ENCODE results near the gene MLLT3.

Gene MLLT3

GRCh38 chr9:20419533-20419932, 202.8 kb downstream of the MLLT3 start:
- no peak overlapping the region for H3K4me3 Mint-ChIP-seq
- H3K27ac Mint-ChIP-seq, result no peak overlapping the region
- H3K4me1 Mint-ChIP-seq, result peaks cover 9% of the 10 kb centered on the region
- H3K36me3 Mint-ChIP-seq (ENCODE audit: low read depth), result no peaks in the 10 kb centered on the region
- no peaks in the 10 kb centered on the region for H3K9me3 Mint-ChIP-seq
- no peaks in the 10 kb centered on the region for H3K27me3 Mint-ChIP-seq (ENCODE audit: low read depth)
- no peak for TF ChIP-seq CTCF (IDR thresholded peaks at IDR 0.05; ENCODE audit: unreplicated experiment in 3 of 3)

- Mint-ChIP-seq H3K4me1 (peaks cover 9% of the 10 kb centered on the region), H3K4me3 (no peak overlapping the region), H3K36me3 (ENCODE audit: low read depth) (peaks cover 5% of the 10 kb centered on the region), H3K27me3 (ENCODE audit: low read depth) (no peaks in the 10 kb centered on the region), H3K9me3 (no peaks in the 10 kb centered on the region), H3K27ac (no peak overlapping the region)
- no peak for TF ChIP-seq CTCF (IDR thresholded peaks at IDR 0.05; ENCODE audit: unreplicated experiment in 3 of 3)
Measured at GRCh38 chr9:20418485-20418884, 203.8 kb downstream of the MLLT3 start.

DNA sequence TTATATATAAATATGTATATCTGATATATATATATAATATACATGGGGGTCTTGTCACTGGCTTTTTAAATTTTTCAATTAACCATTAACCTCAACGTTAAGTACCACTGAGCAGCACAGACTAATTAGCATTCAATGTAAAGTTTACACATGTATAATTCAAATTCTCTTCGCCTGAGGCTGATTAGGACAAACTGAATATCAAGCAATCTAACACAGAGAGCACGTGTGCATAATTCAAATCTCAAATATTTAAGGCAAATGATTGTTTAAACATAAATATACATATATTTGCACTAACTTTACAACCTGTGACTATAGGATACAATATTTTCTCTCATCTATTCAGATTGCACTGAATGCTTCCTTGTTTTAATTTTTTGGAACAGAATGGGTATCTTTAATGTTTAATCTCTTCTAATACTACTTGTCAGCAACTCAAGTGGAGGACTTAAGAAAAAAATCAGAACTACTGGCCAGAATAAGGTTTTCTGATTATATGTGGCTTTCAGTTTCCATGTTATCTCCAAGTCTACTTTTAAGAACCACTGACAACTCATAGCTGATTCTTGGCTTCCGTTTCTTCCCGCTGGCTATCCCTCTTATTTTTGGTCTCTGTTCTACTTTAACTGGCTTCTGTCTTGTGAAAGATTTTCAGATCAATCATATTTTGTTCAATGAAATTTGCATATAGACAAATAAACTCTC, 204.8 kb downstream of the MLLT3 start:
- Mint-ChIP-seq H3K4me1 (peaks cover 9% of the 10 kb centered on the region), H3K9me3 (no peaks in the 10 kb centered on the region), H3K27ac (no peak overlapping the region), H3K4me3 (no peak overlapping the region), H3K36me3 (ENCODE audit: low read depth) (peaks cover 13% of the 10 kb centered on the region), H3K27me3 (ENCODE audit: low read depth) (no peaks in the 10 kb centered on the region)
- no peak for TF ChIP-seq CTCF (IDR thresholded peaks at IDR 0.05; ENCODE audit: unreplicated experiment in 3 of 3)

DNA sequence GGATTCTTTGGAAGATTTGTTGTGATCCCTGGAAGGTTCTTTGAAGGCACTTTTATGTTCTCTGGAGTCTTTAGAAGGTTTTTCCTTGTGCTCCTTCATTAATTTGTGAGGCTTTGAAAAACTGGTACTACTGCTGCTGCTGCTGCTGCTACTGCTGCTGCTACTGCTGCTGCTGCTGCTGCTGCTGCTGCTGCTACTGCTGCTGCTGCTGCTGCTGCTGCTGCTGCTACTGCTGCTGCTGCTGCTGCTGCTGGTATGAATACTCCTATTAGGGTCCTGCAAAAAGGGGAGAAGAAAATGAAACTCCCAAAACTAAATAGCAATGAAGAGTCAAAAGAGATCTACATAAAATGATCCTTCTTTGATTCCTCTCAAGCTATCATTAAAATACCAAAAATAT, 208.1 kb downstream of the MLLT3 start:
- Mint-ChIP-seq H3K4me1 (peaks cover 6% of the 10 kb centered on the region), H3K27ac (no peak overlapping the region), H3K4me3 (no peak overlapping the region), H3K9me3 (no peaks in the 10 kb centered on the region), H3K27me3 (ENCODE audit: low read depth) (no peaks in the 10 kb centered on the region), H3K36me3 (ENCODE audit: low read depth) (peaks cover 20% of the 10 kb centered on the region)
- no peak for TF ChIP-seq CTCF (IDR thresholded peaks at IDR 0.05; ENCODE audit: unreplicated experiment in 3 of 3)

DNA sequence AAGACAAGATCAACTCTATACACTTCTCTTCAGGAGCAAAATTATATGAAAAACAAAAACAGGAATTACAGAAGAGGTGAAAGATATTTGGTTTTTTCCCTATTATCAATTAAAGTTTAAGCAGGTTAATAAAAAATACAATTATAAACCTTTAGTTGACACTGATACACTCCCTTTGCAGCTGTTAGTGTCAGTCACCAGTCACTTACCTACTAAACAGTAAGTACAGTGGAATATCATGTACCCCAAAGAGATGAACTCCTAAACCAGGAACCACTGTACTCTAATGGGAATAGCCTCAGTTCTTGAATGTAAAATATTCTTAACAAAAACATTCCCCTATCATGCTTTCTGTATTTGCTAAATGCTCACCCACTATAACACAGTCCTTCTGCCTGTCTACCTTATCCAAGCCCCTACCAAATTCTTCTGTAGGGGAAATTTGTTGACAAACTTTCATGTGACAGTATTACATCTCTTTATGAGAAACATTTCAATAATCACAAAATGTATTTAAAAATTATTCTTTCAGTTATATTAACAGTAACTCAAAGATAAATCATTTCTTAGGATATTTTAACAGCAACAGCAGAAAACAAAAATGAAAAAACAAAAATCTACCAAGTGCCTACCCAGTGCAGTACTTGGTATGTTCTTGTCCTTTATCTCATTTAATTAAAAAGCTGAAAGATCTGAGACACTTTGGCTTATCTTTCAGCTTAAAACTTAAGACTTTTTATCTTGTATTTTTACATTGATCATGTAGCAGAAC, 212.8 kb downstream of the MLLT3 start:
- peak overlapping the region in 1 of 3 experiments; percentile 20 for H3K27ac Mint-ChIP-seq
- no peak overlapping the region for H3K4me3 Mint-ChIP-seq
- H3K36me3 Mint-ChIP-seq (ENCODE audit: low read depth), result peaks cover 24% of the 10 kb centered on the region
- no peak for TF ChIP-seq CTCF (IDR thresholded peaks at IDR 0.05; ENCODE audit: unreplicated experiment in 3 of 3)
- peaks cover 22% of the 10 kb centered on the region for H3K4me1 Mint-ChIP-seq
- H3K27me3 Mint-ChIP-seq (ENCODE audit: low read depth), result no peaks in the 10 kb centered on the region
- H3K9me3 Mint-ChIP-seq, result no peaks in the 10 kb centered on the region

Data from nephron (organoid).